BJ (cell line): ENCODE measurements around the gene RAC2. TPM values are rescaled to one million over a fixed set of nuclear protein-coding genes. Genes with fewer than 3 reads are reported as not detected.

Source experiments
- CTCF ChIA-PET: fragments of 350-600 bp; formaldehyde crosslinking; extraction: SDS; loops from one replicate; lab custom pipeline; 2021; ENCODE audit warnings: antibody characterized with exemption, inconsistent platforms; lab: Yijun Ruan, JAX
- POLR2A ChIA-PET: fragments of 300-600 bp; sonication (Branson Sonifier 250); formaldehyde crosslinking; extraction: SDS; loops from one replicate; lab custom pipeline; 2021; ENCODE audit warnings: antibody characterized with exemption; lab: Charles Lee
- DNase-seq: peaks from one replicate; pipeline ENCODE4 v3.0.0-alpha.2; 2011; ENCODE audit warnings: low read depth
- H3K27me3 ChIP-seq: 2 replicates; pipeline ENCODE4 v1.6.0; 2011; ENCODE audit warnings: low read length; ENCODE audit not compliant: control insufficient read depth, insufficient read depth
- H3K36me3 ChIP-seq: 2 replicates; pipeline ENCODE4 v1.5.1; 2011; ENCODE audit warnings: low read length; ENCODE audit not compliant: control insufficient read depth, insufficient read depth
- H3K4me3 ChIP-seq: 2 replicates; pipeline ENCODE4 v1.5.1; 2011; ENCODE audit warnings: low read depth, mild to moderate bottlenecking, control low read depth, low read length
- CTCF ChIP-seq: IDR thresholded peaks from 2 replicates; pipeline ENCODE4 v1.5.1; 2011; ENCODE audit warnings: low read depth, mild to moderate bottlenecking, control low read depth, inconsistent platforms, low read length, moderate library complexity; ENCODE audit not compliant: insufficient read depth
- polyA plus RNA-seq: library from polyadenylated mRNA; depleted of rRNA; stranded (reverse); fragments of >200 nt; gene quantifications from 2 replicates; pipeline ENCODE4 v1.2.3, GENCODE V29; 2011

The RAC2 gene
- polyA plus RNA-seq, 1 experiment = 25.7 TPM

GRCh38 chr22:37190262-37190780, 53.7 kb downstream of the RAC2 start:
- ChIA-PET CTCF (interaction anchor here (1.0 to 1.2 kb wide), 2 partner anchors 9 to 66 kb away, joined by 3 to 4 read pairs; no protein-coding TSS in a partner anchor), POLR2A (no interaction called here)
- Histone ChIP-seq H3K36me3 (no peaks in the 10 kb centered on the region), H3K27me3 (no peaks in the 10 kb centered on the region), H3K4me3 (no peak overlapping the region)
- no peak for DNase-seq
- no peak for TF ChIP-seq CTCF

- ChIA-PET POLR2A (interaction anchor here (0.6 kb wide), 1 partner anchor 22 kb away, joined by 4 read pairs; no protein-coding TSS in a partner anchor), CTCF (interaction anchor here (2.9 kb wide), 1 partner anchor 9 kb away, joined by 25 read pairs; no protein-coding TSS in a partner anchor)
- H3K27me3 ChIP-seq = no peaks in the 10 kb centered on the region
- H3K36me3 ChIP-seq = peaks cover 3% of the 10 kb centered on the region
- DNase-seq = no peak
- H3K4me3 ChIP-seq = no peak overlapping the region
- TF ChIP-seq CTCF = no peak
Observed at GRCh38 chr22:37188901-37189466, 55.1 kb downstream of the RAC2 start.

GRCh38 chr22:37187891-37188761, 55.9 kb downstream of the RAC2 start, which contains the start of gene C1QTNF6:
TSS of gene C1QTNF6 (minus strand) at chr22:37188247. CDS start at chr22:37188213, 34 bp downstream.
- POLR2A ChIA-PET = no interaction called here
- Histone ChIP-seq H3K4me3 (peak within 1 kb of the TSS; percentile 43), H3K27me3 (no peaks in the 10 kb centered on the region), H3K36me3 (peaks cover 3% of the 10 kb centered on the region)
- no peak for TF ChIP-seq CTCF
- CTCF ChIA-PET = interaction anchor here (0.7 to 2.9 kb wide), 6 partner anchors 10 to 887 kb away, joined by 3 to 25 read pairs (median 6); no protein-coding TSS in a partner anchor
- no peak for DNase-seq

GRCh38 chr22:37187552-37187890, 56.5 kb downstream of the RAC2 start:
- peak overlapping the region; percentile 43 for H3K4me3 ChIP-seq
- no peaks in the 10 kb centered on the region for H3K27me3 ChIP-seq
- CTCF ChIA-PET = interaction anchor here (0.7 to 2.9 kb wide), 7 partner anchors 9 to 887 kb away, joined by 3 to 25 read pairs (median 4); no protein-coding TSS in a partner anchor
- no peak for TF ChIP-seq CTCF
- DNase-seq = no peak
- POLR2A ChIA-PET = no interaction called here
- peaks cover 3% of the 10 kb centered on the region for H3K36me3 ChIP-seq
